MG63 (cell line): ENCODE measurements around the gene SUGP1. TPM values are rescaled to one million over a fixed set of nuclear protein-coding genes. Genes with fewer than 3 reads are reported as not detected.
"Not testable (repeated sequence)": the region's sequence is repeated elsewhere in the genome, so short reads cannot be mapped to it uniquely, and the experiment has no call there.

ENCODE experiments used
- DNase-seq: peaks from one replicate; pipeline ENCODE4 v3.0.0-alpha.2; 2020
- H3K27me3 ChIP-seq: fragments of 250-450 bp; sonication (Bioruptor Pico); 2 replicates; pipeline ENCODE4 v1.5.1; 2020; ENCODE audit warnings: mild to moderate bottlenecking, moderate library complexity
- H3K36me3 ChIP-seq: fragments of 250-450 bp; sonication (Bioruptor Pico); 2 replicates; pipeline ENCODE4 v1.5.1; 2020; ENCODE audit warnings: mild to moderate bottlenecking, moderate library complexity
- H3K4me3 ChIP-seq: fragments of 250-450 bp; sonication (Bioruptor Pico); 2 replicates; pipeline ENCODE4 v1.5.1; 2020; ENCODE audit warnings: mild to moderate bottlenecking, moderate library complexity
- H3K9me3 ChIP-seq: fragments of 250-450 bp; sonication (Bioruptor Pico); 2 replicates; pipeline ENCODE4 v1.5.1; 2020; ENCODE audit warnings: mild to moderate bottlenecking, moderate library complexity
- total RNA-seq: library from RNA; depleted of rRNA; stranded (reverse); fragments of >200 nt; shearing (Covaris generic); gene quantifications from 2 replicates; pipeline ENCODE4 v1.2.3, GENCODE V29; 2014; ENCODE audit warnings: low replicate concordance; rRNA removed

Gene SUGP1
- 28.9 and 57.0 TPM in 2 replicates for total RNA-seq

- DNase-seq: peak; percentile 96
- Histone ChIP-seq H3K4me3 (peak within 1 kb of the TSS; percentile 88), H3K36me3 (peaks cover 57% of the 10 kb centered on the region), H3K9me3 (no peaks in the 10 kb centered on the region), H3K27me3 (no peaks in the 10 kb centered on the region)
These were observed at the start of gene SUGP1, which contains the start of gene MAU2 for GRCh38 chr19:19320361-19321140. TSS of gene SUGP1 (minus strand) at chr19:19320509. CDS start at chr19:19320496, 13 bp downstream. TSS of gene MAU2 (plus strand) at chr19:19320829. CDS start at chr19:19320860, 31 bp downstream.

- Histone ChIP-seq H3K27me3 (no peaks in the 10 kb centered on the region), H3K9me3 (no peaks in the 10 kb centered on the region), H3K36me3 (no peaks in the 10 kb centered on the region), H3K4me3 (no peak overlapping the region)
- no peak for DNase-seq
These were observed 47.8 kb upstream of the SUGP1 start for GRCh38 chr19:19368087-19368486.

DNA sequence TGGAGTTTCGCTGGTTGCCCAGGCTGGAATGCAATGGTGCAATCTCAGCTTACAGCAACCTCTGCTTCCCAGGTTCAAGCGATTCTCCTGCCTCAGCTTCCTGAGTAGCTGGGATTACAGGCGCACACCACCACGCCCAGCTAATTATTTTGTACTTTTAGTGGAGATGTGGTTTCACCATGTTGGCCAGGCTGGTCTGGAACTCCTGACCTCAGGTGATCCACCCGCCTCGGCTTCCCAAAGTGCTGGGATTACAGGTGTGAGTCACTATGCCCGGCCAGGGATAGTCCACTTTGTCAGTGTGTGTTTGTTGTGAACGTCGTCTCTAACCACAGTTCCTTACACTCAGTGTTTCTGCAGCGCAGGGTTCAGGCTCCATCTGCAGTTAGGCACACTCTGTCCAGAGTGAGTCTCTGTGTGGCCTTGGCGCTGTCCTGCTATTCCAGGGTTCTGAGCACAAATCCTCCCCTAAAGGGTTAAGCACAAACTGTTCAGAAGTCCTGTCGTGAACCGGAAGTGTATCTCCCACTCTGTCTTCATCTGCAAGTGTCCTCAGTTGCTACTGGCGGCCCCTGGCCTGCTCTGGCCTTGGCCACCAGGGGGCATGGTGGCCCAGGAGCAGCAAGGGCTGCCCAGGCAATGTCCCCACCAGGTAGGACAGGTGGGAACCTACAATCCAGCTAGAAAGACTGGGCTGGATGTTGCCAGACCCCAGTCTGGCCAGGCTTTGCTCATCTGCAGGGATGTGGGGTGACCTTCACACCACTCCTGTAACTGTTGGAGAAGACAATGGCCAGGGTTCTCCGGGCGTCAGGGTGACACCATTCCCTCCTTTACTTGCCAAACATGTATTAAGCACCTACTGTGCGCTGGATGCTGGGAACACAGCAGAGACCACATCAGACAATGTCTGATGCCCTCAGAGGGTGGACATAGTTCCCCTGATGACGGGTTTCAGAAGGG, 46.4 kb upstream of the SUGP1 start:
- Histone ChIP-seq H3K9me3 (no peaks in the 10 kb centered on the region), H3K27me3 (no peaks in the 10 kb centered on the region), H3K4me3 (no peak overlapping the region), H3K36me3 (no peaks in the 10 kb centered on the region)
- DNase-seq: peak; percentile 67

DNA sequence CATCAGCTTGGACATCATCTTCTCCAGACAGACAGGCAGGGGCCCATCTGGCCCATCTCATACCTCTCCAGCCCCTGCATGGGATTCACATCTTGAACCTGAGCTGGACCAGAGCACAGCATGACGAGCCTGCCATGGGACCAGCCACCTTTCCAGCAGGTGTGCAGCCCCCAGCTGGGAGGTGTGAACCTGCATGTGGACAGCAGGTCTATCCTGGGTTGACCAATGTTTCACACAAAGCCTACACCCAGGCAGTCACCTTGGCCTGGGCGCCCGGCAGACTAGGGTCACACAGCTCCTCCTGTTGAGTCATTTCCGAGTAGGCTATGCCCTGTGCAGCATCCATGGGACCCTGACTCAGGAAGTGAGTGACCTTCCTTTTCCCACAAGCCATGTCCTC, 41.8 kb upstream of the SUGP1 start:
- Histone ChIP-seq H3K36me3 (peaks cover 9% of the 10 kb centered on the region), H3K9me3 (no peaks in the 10 kb centered on the region), H3K4me3 (no peak overlapping the region), H3K27me3 (no peaks in the 10 kb centered on the region)
- no peak for DNase-seq

- Histone ChIP-seq H3K27me3 (no peaks in the 10 kb centered on the region), H3K9me3 (no peaks in the 10 kb centered on the region), H3K4me3 (no peak overlapping the region), H3K36me3 (peaks cover 17% of the 10 kb centered on the region)
- peak; percentile 84 for DNase-seq
These were observed 40.8 kb upstream of the SUGP1 start for GRCh38 chr19:19361075-19361594.

- H3K27me3 ChIP-seq: no peaks in the 10 kb centered on the region
- no peak overlapping the region for H3K4me3 ChIP-seq
- no peaks in the 10 kb centered on the region for H3K9me3 ChIP-seq
- peaks cover 58% of the 10 kb centered on the region for H3K36me3 ChIP-seq
- DNase-seq: no peak
These were observed 36.7 kb upstream of the SUGP1 start for GRCh38 chr19:19356901-19357566.

GRCh38 chr19:19356500-19356899, 36.2 kb upstream of the SUGP1 start:
- Histone ChIP-seq H3K36me3 (peaks cover 61% of the 10 kb centered on the region), H3K9me3 (no peaks in the 10 kb centered on the region), H3K4me3 (no peak overlapping the region), H3K27me3 (no peaks in the 10 kb centered on the region)
- no peak for DNase-seq

DNA sequence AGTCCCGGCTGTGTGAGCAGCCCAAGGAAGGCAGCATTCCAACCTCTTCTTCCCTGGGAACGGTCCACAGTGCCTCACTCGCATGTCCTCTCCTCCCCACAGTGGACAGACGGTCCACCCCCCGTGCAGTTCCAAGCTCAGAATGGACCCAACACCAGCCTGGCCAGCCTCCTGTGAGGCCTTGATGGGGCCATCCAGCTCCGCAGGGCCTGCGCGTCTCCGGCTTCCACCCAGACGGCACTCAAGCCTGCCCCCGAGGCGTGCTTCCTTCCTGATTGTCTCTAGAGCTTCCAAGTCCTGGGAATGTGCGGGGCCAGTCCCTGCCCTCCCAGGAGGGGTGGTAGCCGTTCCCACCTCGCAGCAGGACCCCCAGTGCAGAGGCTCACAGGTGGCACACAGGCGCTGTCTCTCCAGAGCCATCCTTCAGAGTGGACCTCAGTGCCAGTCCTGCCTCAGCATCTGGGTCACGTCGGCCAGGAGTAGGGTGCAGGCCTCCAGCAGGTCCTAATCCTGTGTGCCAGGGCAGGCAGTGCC, 35.4 kb upstream of the SUGP1 start:
- Histone ChIP-seq H3K9me3 (no peaks in the 10 kb centered on the region), H3K36me3 (peaks cover 69% of the 10 kb centered on the region), H3K4me3 (no peak overlapping the region), H3K27me3 (no peaks in the 10 kb centered on the region)
- DNase-seq: no peak

DNA sequence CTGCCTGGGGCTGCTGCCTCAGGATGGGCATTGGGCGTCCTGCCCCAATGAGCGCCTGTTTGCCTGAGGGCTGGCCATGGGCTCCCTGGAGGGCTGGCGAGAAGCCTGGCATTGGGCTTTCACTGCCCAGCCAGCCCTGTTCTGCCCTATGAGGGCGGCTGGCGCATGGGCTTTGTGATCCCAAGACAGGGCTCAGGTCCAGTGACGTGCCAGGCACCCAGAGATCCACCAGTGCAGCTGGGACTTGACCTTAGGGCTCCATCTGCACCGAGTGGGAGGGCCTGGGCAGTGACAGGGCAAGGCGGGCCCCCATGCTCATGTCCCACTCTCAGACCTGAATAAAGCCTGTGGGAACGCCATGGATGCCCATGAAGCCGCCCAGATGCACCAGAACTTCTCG, 34.6 kb upstream of the SUGP1 start:
- H3K4me3 ChIP-seq: no peak overlapping the region
- no peaks in the 10 kb centered on the region for H3K9me3 ChIP-seq
- no peaks in the 10 kb centered on the region for H3K27me3 ChIP-seq
- DNase-seq: no peak
- H3K36me3 ChIP-seq: peaks cover 75% of the 10 kb centered on the region

GRCh38 chr19:19354007-19354406, 33.7 kb upstream of the SUGP1 start:
- Histone ChIP-seq H3K4me3 (no peak overlapping the region), H3K27me3 (no peaks in the 10 kb centered on the region), H3K9me3 (no peaks in the 10 kb centered on the region), H3K36me3 (peaks cover 84% of the 10 kb centered on the region)
- DNase-seq: no peak

DNA sequence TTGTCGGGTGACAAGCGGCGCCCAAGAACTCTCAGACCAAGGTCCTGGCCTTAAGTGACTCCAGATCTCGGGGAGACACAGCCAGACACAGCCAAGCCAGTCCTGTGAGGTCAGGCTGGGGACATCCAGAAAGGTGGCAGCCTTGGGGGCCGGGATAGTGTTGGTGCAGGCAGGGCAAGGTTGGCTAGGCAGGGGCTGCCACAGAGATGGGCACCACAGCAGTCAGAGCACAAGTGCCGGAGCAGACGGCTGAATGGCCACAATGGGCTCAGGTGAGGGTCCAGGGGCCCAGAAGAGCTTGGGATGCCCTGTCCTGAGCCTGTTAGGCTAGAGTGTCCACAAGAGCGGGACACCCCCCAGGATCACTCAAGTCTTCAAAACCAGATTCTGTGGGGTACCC, 32.5 kb upstream of the SUGP1 start:
- Histone ChIP-seq H3K4me3 (no peak overlapping the region), H3K36me3 (peaks cover 92% of the 10 kb centered on the region)
- DNase-seq: no peak

DNA sequence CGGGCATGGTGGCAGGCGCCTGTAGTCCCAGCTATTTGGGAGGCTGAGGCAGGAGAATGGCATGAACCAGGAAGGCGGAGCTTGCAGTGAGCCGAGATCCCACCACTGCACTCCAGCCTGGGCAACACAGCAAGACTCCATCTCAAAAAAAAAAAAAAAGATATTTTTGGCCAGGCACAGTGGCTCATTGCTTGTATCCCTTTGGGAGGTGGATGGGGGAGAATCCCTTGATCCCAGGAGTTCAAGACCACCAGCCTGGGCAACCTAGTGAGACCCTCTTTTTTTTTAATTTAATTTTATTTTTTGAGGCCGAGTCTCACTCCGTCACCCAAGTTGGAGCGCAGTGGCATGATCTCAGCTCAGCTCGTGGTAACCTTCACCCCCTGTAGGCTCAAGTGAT, 30.4 kb upstream of the SUGP1 start:
- not testable (repeated sequence) for H3K9me3 ChIP-seq, DNase-seq, H3K27me3 ChIP-seq, H3K4me3 ChIP-seq
- H3K36me3 ChIP-seq: peaks cover 96% of the 10 kb centered on the region

More for the DNA sequence above, 32.5 kb upstream of the SUGP1 start:
- Histone ChIP-seq H3K27me3 (no peaks in the 10 kb centered on the region), H3K9me3 (no peaks in the 10 kb centered on the region)

GRCh38 chr19:19349365-19349764, 29.1 kb upstream of the SUGP1 start:
- peaks cover 96% of the 10 kb centered on the region for H3K36me3 ChIP-seq

DNA sequence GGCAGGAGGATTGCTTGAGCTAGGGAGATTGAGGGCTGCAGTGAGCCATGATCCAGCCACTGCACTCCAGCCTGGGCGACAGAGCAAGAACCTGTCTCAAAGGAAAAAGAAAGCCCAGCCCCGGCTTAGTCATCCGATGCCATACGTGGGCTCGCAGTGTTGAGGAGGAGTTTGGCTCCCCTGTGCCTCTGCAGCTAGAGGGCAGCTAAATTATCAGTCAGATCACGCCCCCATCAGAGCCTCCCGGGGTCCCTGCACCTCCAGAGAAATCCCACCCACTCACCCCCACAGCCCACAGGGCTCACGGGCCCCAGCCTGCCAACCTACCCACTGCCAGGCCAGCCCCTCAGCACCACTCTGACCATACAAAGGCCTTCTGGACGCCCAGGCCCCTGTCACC, 28.0 kb upstream of the SUGP1 start:
- peaks cover 96% of the 10 kb centered on the region for H3K36me3 ChIP-seq
- no peak overlapping the region for H3K4me3 ChIP-seq
- H3K27me3 ChIP-seq: no peaks in the 10 kb centered on the region
- H3K9me3 ChIP-seq: no peaks in the 10 kb centered on the region
- no peak for DNase-seq

More at GRCh38 chr19:19349365-19349764, 29.1 kb upstream of the SUGP1 start:
- no peak for DNase-seq
- no peak overlapping the region for H3K4me3 ChIP-seq
- H3K27me3 ChIP-seq: no peaks in the 10 kb centered on the region
- no peaks in the 10 kb centered on the region for H3K9me3 ChIP-seq

GRCh38 chr19:19347401-19348110, 27.2 kb upstream of the SUGP1 start:
- Histone ChIP-seq H3K36me3 (peaks cover 96% of the 10 kb centered on the region), H3K27me3 (no peaks in the 10 kb centered on the region), H3K4me3 (no peak overlapping the region), H3K9me3 (no peaks in the 10 kb centered on the region)
- no peak for DNase-seq

GRCh38 chr19:19345970-19346369, 25.7 kb upstream of the SUGP1 start:
- no peak for DNase-seq
- no peaks in the 10 kb centered on the region for H3K27me3 ChIP-seq
- no peaks in the 10 kb centered on the region for H3K9me3 ChIP-seq
- peaks cover 98% of the 10 kb centered on the region for H3K36me3 ChIP-seq
- no peak overlapping the region for H3K4me3 ChIP-seq
